HTERT RPE-1 (cell line): ENCODE measurements around the gene RDX.
"Not testable (repeated sequence)": the region's sequence is repeated elsewhere in the genome, so short reads cannot be mapped to it uniquely, and the experiment has no call there.

Experiments
- in situ Hi-C: fragments of 300-500 bp; cut with MboI; formaldehyde crosslinking; loops from 4 replicates; pipeline ENCODE4 v1.14.3; 2020; ENCODE audit warnings: low sequenced_read_pairs

RDX gene

GRCh38 chr11:110207123-110207522, 89.3 kb downstream of the RDX start:
- in situ Hi-C loops, result loop anchor here (25.0 kb wide), 1 partner anchor 155 kb away; no protein-coding TSS in a partner anchor

GRCh38 chr11:110200836-110201235, 95.6 kb downstream of the RDX start:
- in situ Hi-C loops, result loop anchor here (25.0 kb wide), 1 partner anchor 161 kb away; no protein-coding TSS in a partner anchor

- in situ Hi-C loops, result loop anchor here (25.0 kb wide), 1 partner anchor 162 kb away; no protein-coding TSS in a partner anchor
Measured at GRCh38 chr11:110200241-110200640, 96.2 kb downstream of the RDX start.

- in situ Hi-C loops, result no loop called here
Measured at GRCh38 chr11:110199184-110199981, 97.0 kb downstream of the RDX start.

DNA sequence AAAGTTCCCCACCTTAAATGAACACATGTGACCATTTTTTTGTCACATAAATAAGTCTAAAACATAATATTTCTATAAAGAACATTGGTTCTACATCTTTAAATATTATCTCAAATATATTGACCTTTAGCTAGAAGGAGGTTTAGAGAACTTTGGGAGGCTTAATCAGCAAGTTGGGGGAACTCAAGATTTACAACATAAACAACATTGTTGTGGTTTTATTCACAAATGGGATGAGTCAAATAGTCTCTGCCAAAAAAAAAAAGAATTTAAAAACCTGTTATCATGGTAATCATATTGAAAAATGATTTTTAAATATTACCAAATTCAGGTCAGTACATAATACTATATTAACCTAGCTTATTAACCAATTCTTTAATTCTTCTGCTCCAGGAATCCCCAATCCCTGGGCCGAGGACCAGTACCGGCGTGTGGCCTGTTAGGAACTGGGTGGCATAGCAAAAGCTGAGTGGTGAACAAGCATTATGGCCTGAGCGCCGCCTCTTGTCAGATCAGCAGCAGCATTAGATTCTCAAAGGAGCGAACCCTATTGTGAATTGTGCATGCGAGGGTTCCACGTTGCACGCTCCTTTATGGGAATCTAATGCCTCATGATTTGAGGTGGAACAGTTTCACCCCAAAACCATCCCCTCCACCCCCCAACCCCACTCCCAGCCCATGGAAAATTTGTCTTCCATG, 98.2 kb downstream of the RDX start:
- in situ Hi-C loops, result no loop called here

DNA sequence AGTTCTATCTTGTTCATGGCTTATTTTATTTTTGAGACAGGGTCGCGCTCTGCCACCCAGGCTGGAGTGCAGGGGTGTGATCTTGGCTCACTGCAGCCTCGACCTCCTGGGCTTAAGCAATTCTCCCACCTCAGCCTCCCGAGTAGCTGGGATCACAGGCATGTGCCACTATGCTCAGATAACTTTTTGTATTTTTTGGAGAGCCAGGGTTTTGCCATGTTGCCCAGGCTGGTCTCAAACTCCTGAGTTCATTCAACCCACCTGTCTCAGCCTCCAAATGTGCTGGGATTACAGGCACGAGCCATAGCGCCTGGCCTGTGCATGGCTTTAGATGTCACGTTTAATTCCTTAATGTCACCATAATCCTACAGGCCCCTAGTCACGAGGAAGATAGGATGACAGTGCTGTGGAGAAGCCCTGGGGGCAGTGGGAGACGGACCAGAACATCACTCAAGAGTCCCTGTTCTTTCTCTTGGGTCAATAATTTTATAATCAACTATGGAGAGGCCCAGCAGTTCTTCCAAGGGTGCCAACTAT, 99.5 kb downstream of the RDX start:
- in situ Hi-C loops, result no loop called here

DNA sequence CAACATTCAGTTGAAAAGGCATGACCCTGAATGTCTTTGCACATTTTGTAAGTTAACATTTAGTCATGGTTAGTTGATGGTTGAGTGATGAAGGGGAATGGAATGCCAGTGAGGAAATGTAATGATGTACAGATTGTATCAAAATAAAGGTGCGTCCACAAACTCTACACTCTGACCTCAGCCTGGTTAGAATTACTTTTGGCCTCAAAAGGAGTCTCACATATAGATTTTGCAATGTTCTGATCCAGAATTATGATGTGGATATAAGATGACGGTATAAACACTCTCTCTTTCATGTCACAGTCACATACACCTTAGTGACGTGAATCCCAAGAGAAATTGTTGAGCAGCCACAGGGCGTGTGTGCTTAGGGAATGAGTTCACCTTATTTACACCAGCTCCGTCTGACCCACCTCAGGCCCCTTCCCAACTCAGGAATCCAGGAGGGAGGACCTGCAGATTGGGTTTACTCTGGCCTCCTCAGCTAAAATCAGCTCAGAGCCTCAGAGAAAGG, 100.1 kb downstream of the RDX start:
- in situ Hi-C loops, result no loop called here

- in situ Hi-C loops, result not testable (repeated sequence)
Measured at GRCh38 chr11:110194211-110194766, 102.1 kb downstream of the RDX start.

DNA sequence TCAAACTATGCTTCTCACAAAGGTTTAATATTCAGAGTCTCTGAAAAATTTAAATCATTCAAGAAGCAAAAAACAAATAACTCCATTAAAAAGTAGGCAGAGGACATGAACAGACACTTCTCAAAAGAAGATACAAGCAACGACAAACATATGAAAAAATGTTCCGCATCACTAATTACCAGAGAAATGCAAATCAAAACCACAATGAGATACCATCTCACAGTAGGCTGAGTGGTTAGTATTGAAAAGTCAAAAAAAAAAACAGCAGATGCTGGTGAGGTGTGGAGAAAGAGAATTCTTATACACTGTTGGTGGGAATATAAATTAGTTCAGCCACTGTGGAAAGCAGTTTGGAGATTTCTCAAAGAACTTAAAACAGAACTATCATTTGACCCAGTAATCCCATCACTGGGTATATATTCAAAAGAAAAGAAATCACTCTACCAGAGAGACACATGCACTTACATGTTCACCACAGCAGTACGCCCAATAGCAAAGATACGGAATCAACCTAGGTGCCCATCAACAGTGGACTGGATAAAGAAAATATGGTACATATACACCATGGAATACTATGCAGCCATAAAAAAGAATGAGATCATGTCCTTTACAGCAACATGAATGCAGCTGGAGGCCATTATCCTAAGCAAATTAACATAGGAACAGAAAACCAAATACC, 103.7 kb downstream of the RDX start:
- in situ Hi-C loops, result not testable (repeated sequence)

- in situ Hi-C loops, result no loop called here
Measured at GRCh38 chr11:110190885-110191284, 105.5 kb downstream of the RDX start.

GRCh38 chr11:110187731-110188130, 108.7 kb downstream of the RDX start:
- in situ Hi-C loops, result no loop called here

DNA sequence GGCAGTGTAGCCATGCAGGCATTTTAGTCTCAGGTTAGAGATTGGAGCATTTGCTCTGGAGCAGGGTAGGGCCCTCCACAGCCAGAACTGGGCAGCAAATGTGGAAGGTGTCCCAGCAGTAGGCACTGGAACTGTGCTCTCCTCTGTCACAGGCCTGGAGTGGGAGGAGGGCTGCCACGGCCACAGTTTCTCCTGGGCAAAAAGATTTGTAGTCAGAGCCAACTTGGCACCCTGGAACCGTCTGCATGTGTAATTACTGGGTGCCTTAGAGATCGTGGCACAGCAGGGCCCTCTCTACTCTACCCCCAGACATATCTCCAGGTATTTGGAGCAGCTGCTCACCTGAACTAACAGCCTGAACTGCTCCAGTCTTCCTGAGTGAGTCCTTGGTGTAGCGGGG, 109.5 kb downstream of the RDX start:
- in situ Hi-C loops, result no loop called here

DNA sequence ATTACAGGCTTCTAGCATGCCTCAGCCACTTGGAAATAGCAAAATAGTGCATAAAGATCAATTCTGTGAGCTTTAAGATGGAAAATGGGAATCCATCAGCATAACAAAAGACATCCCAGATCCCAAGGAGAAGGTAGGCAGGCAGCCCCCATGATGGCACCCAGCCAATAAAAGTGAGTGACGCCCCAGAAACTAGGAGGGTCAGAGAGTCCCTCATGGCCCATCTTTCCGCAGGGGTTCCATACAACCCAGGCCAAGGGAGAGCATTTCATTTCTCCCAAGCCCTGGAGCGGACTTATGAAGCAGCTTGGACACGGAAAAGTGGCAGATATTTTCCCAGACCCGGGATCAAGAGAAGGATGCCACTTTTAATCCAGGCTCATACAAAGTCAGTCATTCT, 110.0 kb downstream of the RDX start:
- in situ Hi-C loops, result no loop called here

- in situ Hi-C loops, result no loop called here
Measured at GRCh38 chr11:110185599-110185998, 110.8 kb downstream of the RDX start.

DNA sequence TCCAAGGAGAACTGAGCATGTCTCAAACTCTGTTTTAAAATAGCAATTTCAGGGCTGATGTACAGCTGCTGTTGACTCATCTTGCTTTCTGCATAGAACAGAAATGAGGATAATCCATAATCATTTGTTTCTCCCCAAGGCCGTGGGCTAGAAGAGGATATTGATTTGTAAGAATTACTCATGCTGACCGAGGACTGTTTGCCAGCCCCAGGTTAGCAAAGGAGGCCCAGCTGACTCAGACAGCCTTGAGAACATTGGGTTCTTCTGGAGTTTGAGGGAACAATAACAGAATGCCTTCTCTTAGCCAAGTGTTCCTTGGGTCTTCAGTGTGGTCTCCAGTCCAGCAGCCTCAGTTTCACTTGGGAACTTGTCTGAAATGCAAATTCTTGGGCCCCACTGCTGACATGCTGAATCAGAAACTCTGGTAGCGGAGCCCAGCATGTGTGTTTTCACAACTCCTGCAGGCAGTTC, 111.3 kb downstream of the RDX start:
- in situ Hi-C loops, result no loop called here

GRCh38 chr11:110184456-110184855, 112.0 kb downstream of the RDX start:
- in situ Hi-C loops, result no loop called here

DNA sequence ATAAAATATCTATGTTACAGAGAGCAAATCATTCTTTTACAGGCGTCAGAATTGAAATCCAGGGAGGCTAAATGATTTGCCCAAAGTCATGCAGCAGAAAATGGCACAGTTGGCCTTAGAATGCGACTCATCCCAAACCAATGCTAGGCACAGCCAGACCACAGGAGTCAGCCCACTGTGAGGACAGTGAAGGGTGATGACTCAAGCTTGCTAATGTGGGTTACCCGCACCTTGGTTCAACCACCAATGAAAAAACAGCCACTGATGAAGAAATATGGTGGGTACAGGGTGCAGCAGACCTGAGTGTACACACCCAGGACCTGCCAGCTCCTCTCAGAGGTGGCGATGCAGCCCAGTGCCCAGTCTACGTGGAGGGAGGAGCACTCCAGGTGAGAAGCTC, 113.5 kb downstream of the RDX start:
- in situ Hi-C loops, result no loop called here

- in situ Hi-C loops, result no loop called here
Measured at GRCh38 chr11:110179064-110179463, 117.3 kb downstream of the RDX start.

GRCh38 chr11:110177086-110177456, 119.3 kb downstream of the RDX start:
- in situ Hi-C loops, result no loop called here

GRCh38 chr11:110176366-110177085, 119.9 kb downstream of the RDX start:
- in situ Hi-C loops, result no loop called here
